HepG2 (cell line): ENCODE results near the gene CCDC85C.

Experiments used
- GTF3A ChIP-seq: sonication (generic); formaldehyde crosslinking; conservative IDR thresholded peaks from 2 replicates; pipeline ENCODE4 v1.4.0; 2020; ENCODE audit warnings: mild to moderate bottlenecking, missing genetic modification reagents
- HDAC2 ChIP-seq: sonication (generic); formaldehyde crosslinking; IDR thresholded peaks from 2 replicates; pipeline ENCODE4 v1.4.0; 2020; ENCODE audit warnings: missing genetic modification reagents
- SUZ12 ChIP-seq: fragments of 150-350 bp; IDR thresholded peaks from 2 replicates; pipeline ENCODE4 v1.6.1; 2014; ENCODE audit warnings: low read depth, low read length
- ZBTB20 ChIP-seq: sonication (generic); formaldehyde crosslinking; IDR thresholded peaks from 2 replicates; pipeline ENCODE4 v1.8.1; 2023; ENCODE audit warnings: missing genetic modification reagents, low read depth, mild to moderate bottlenecking, borderline replicate concordance
- ZNF121 ChIP-seq: sonication (generic); formaldehyde crosslinking; IDR thresholded peaks from 2 replicates; pipeline ENCODE4 v1.5.0; 2020; ENCODE audit warnings: mild to moderate bottlenecking, missing genetic modification reagents
- ZNF530 ChIP-seq: sonication (generic); formaldehyde crosslinking; IDR thresholded peaks from 2 replicates; pipeline ENCODE4 v1.5.0; 2020; ENCODE audit warnings: low read depth, mild to moderate bottlenecking, missing genetic modification reagents
- TF ChIP-seq, protein P1 (sequence below): sonication (generic); formaldehyde crosslinking; IDR thresholded peaks from 2 replicates; pipeline ENCODE4 v1.5.0; 2020; ENCODE audit warnings: mild to moderate bottlenecking, missing genetic modification reagents, moderate library complexity
- TF ChIP-seq, protein P2 (sequence below): sonication (generic); formaldehyde crosslinking; IDR thresholded peaks from 2 replicates; pipeline ENCODE4 v1.5.1; 2020; ENCODE audit warnings: missing genetic modification reagents, mild to moderate bottlenecking, borderline replicate concordance
- TF ChIP-seq, protein P3 (sequence below): sonication (generic); formaldehyde crosslinking; IDR thresholded peaks from 2 replicates; pipeline ENCODE4 v1.8.1; 2023; ENCODE audit warnings: mild to moderate bottlenecking, missing genetic modification reagents

DNA sequence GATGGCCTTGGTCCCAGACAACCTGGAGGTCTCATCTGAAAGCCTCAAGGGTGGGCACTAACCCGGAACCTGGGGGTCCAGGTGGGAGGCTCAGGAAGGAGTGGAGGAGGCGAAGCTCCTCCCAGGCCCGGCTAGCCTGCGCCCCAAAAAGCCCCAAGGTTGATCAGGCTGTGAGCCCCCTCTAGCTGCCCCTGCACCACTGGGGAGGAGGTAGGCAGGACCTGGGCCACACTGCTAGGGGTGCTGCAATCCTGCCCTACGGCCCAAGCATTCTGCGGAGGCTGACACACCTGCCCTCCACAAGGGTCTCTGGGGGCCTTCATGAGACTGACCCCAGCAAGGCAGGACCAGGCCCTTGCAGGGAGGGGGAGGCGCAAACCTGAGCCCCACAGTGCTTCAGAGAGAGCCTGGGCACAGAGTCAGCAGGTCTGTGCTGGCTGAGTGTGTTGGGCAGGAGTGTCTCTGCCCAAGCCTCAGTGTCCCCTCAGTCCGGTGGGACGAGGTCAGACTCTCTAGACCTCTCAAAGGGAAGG lies 51.9 kb downstream of the CCDC85C start:
- TF ChIP-seq ZNF121: no peak
- no peak for TF ChIP-seq SUZ12
- TF ChIP-seq HDAC2 (CRISPR knock-in tag): no peak
- no peak; the same call in 1 of the 2 replicates for TF ChIP-seq GTF3A (CRISPR knock-in tag)
- TF ChIP-seq, protein P1, sequence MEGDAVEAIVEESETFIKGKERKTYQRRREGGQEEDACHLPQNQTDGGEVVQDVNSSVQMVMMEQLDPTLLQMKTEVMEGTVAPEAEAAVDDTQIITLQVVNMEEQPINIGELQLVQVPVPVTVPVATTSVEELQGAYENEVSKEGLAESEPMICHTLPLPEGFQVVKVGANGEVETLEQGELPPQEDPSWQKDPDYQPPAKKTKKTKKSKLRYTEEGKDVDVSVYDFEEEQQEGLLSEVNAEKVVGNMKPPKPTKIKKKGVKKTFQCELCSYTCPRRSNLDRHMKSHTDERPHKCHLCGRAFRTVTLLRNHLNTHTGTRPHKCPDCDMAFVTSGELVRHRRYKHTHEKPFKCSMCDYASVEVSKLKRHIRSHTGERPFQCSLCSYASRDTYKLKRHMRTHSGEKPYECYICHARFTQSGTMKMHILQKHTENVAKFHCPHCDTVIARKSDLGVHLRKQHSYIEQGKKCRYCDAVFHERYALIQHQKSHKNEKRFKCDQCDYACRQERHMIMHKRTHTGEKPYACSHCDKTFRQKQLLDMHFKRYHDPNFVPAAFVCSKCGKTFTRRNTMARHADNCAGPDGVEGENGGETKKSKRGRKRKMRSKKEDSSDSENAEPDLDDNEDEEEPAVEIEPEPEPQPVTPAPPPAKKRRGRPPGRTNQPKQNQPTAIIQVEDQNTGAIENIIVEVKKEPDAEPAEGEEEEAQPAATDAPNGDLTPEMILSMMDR (CRISPR knock-in tag): no peak
- TF ChIP-seq ZBTB20 (CRISPR knock-in tag): no peak
- TF ChIP-seq, protein P2, sequence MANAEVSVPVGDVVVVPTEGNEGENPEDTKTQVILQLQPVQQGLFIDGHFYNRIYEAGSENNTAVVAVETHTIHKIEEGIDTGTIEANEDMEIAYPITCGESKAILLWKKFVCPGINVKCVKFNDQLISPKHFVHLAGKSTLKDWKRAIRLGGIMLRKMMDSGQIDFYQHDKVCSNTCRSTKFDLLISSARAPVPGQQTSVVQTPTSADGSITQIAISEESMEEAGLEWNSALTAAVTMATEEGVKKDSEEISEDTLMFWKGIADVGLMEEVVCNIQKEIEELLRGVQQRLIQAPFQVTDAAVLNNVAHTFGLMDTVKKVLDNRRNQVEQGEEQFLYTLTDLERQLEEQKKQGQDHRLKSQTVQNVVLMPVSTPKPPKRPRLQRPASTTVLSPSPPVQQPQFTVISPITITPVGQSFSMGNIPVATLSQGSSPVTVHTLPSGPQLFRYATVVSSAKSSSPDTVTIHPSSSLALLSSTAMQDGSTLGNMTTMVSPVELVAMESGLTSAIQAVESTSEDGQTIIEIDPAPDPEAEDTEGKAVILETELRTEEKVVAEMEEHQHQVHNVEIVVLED: no peak
- TF ChIP-seq ZNF530 (CRISPR knock-in tag): no peak
- TF ChIP-seq, protein P3, sequence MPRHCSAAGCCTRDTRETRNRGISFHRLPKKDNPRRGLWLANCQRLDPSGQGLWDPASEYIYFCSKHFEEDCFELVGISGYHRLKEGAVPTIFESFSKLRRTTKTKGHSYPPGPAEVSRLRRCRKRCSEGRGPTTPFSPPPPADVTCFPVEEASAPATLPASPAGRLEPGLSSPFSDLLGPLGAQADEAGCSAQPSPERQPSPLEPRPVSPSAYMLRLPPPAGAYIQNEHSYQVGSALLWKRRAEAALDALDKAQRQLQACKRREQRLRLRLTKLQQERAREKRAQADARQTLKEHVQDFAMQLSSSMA (CRISPR knock-in tag): no peak
